ENCODE results near the gene EBF3. TPM values are rescaled to one million over a fixed set of nuclear protein-coding genes. Genes with fewer than 3 reads are reported as not detected.

The EBF3 gene
- total RNA-seq, 1 experiment from 2014 or later, result not detected

DNA sequence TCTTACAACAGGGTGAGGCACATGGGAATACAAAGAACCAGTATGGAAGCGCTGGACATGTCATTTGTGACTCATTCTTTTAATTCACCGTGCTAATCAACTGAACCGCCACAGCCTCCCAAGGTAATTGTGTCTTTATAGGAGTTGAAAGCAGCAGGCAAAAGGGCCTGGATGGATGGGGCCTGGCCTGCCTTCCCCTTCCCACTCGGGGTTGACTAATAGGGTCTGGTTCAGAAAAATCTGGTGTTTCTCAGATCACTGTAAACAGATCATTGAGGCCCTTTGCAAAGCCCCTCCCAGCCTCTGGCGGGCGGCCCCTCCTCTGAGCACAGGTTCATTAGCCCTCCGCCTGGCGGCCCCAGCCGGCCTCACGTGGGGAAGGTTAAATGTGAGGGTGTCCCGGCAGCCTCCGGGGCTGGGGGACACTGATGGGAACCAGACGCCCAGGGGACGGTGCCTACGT lies 100.8 kb downstream of the EBF3 start:
- Histone ChIP-seq H3K4me3 (ENCODE audit: low read length) (no peak overlapping the region), H3K79me2 (ENCODE audit: low read length) (no peaks in the 10 kb centered on the region), H3K27ac (ENCODE audit: low read length) (no peak overlapping the region), H2AFZ (ENCODE audit: low read length) (no peak overlapping the region), H3K4me2 (ENCODE audit: low read length) (no peak overlapping the region), H3K9me2 (replicated peaks; ENCODE audit: low read length) (no peaks in the 10 kb centered on the region), H3K27me3 (ENCODE audit: low read length) (peaks cover 23% of the 10 kb centered on the region), H3K36me3 (ENCODE audit: low read depth, low read length) (no peaks in the 10 kb centered on the region), H3K4me1 (ENCODE audit: insufficient read depth, low read length) (no peaks in the 10 kb centered on the region), H4K20me1 (ENCODE audit: low read length) (no peaks in the 10 kb centered on the region), H3K9ac (ENCODE audit: low read length) (no peak overlapping the region), H3F3A (ENCODE audit: low read length, unreplicated experiment) (no peaks in the 10 kb centered on the region), H3K9me3 (ENCODE audit: low read length) (no peaks in the 10 kb centered on the region)
- ChIA-PET CTCF (no interaction called here), POLR2A (ENCODE audit: unreplicated experiment) (no interaction called here)
- TF ChIP-seq EZH2phosphoT487 (IDR thresholded peaks at IDR 0.05; ENCODE audit: borderline replicate concordance, low read length), result no peak
- no peak for TF ChIP-seq EZH2 (IDR thresholded peaks at IDR 0.05; ENCODE audit: low read length, unreplicated experiment)
- TF ChIP-seq, protein P1, sequence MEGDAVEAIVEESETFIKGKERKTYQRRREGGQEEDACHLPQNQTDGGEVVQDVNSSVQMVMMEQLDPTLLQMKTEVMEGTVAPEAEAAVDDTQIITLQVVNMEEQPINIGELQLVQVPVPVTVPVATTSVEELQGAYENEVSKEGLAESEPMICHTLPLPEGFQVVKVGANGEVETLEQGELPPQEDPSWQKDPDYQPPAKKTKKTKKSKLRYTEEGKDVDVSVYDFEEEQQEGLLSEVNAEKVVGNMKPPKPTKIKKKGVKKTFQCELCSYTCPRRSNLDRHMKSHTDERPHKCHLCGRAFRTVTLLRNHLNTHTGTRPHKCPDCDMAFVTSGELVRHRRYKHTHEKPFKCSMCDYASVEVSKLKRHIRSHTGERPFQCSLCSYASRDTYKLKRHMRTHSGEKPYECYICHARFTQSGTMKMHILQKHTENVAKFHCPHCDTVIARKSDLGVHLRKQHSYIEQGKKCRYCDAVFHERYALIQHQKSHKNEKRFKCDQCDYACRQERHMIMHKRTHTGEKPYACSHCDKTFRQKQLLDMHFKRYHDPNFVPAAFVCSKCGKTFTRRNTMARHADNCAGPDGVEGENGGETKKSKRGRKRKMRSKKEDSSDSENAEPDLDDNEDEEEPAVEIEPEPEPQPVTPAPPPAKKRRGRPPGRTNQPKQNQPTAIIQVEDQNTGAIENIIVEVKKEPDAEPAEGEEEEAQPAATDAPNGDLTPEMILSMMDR (conservative IDR thresholded peaks at IDR 0.05; ENCODE audit: low read depth, low read length), result no peak
- no peak for ATAC-seq
- intact Hi-C loops (cut with micrococcal nuclease), result no loop called here
- no TSS peak for BruUV-seq (replicated peaks)
- no peak for DNase-seq

DNA sequence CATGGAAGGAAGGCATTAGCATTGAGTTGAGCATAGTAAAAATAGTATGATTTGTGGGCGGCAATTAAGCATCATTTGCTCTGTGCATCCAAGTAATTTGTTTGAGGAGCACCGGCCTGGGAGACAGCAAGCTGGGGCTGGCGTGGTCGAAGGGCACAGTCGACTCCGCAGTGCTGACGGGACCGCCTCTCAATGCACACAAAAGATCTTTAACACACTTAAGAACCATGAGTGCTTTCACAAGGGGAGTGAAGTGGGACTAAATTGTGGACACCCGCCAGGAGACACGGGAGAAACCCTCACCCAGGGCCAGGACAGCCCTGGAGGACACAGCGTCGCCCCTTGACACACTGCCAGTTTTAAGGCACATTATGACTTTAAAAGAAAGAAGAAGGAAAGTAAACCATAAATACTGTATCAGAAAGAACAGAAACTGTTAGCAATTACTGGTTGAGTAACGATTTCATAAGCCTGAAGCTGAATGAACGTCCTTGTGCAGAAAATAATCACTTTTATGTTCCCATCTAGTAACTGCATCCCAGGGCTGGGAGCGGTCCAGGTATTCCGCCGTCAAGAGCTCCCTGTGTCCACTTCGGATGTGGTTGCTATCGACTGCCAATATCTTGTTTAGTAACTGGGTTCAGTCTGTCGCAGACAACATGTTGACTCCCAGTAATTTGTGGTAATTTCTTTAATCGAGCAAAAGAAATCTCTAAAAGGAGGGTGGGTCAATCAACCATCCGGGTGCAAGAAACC lies 102.1 kb downstream of the EBF3 start:
- no peaks in the 10 kb centered on the region for H4K20me1 ChIP-seq (ENCODE audit: low read length)
- no peak overlapping the region for H3K9ac ChIP-seq (ENCODE audit: low read length)
- ChIA-PET POLR2A (ENCODE audit: unreplicated experiment) (no interaction called here), CTCF (no interaction called here)
- BruUV-seq (replicated peaks), result no TSS peak
- intact Hi-C loops (cut with micrococcal nuclease), result no loop called here
- H3K79me2 ChIP-seq (ENCODE audit: low read length), result no peaks in the 10 kb centered on the region
- H3K27ac ChIP-seq (ENCODE audit: low read length), result no peak overlapping the region
- no peaks in the 10 kb centered on the region for H3K9me3 ChIP-seq (ENCODE audit: low read length)
- no peak overlapping the region for H2AFZ ChIP-seq (ENCODE audit: low read length)
- H3K4me1 ChIP-seq (ENCODE audit: insufficient read depth, low read length), result no peaks in the 10 kb centered on the region
- DNase-seq, result no peak
- H3K4me2 ChIP-seq (ENCODE audit: low read length), result no peak overlapping the region
- H3K9me2 ChIP-seq (replicated peaks; ENCODE audit: low read length), result no peaks in the 10 kb centered on the region
- ATAC-seq, result no peak
- TF ChIP-seq EZH2phosphoT487 (IDR thresholded peaks at IDR 0.05; ENCODE audit: borderline replicate concordance, low read length) (no peak), EZH2 (IDR thresholded peaks at IDR 0.05; ENCODE audit: low read length, unreplicated experiment) (no peak)
- TF ChIP-seq, protein P1 (conservative IDR thresholded peaks at IDR 0.05; ENCODE audit: low read depth, low read length), result no peak
- no peaks in the 10 kb centered on the region for H3K36me3 ChIP-seq (ENCODE audit: low read depth, low read length)
- no peaks in the 10 kb centered on the region for H3F3A ChIP-seq (ENCODE audit: low read length, unreplicated experiment)
- no peak overlapping the region for H3K4me3 ChIP-seq (ENCODE audit: low read length)
- H3K27me3 ChIP-seq (ENCODE audit: low read length), result peaks cover 25% of the 10 kb centered on the region

DNA sequence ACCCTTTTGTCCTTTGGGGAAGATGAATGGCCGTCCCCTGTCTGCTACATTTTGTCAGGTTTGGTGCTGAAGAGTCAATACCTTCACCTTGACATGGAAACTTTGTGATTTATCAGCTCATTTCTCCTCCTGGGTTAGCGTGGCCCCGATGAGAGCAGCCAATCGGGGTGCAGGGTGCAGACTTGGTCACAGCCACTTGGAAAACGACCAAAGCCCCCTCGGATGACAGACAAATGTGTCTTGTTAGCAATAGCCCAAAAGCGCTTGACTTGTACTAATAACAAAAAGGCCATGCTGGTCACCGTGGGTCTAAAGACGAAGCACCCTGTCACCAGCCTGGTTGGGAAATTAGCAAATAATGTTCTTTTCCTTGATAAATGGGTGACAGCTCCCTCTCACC lies 103.7 kb downstream of the EBF3 start:
- ATAC-seq (no peak), DNase-seq (no peak)
- Histone ChIP-seq H3K27me3 (ENCODE audit: low read length) (peaks cover 32% of the 10 kb centered on the region), H3K4me3 (ENCODE audit: low read length) (no peak overlapping the region), H2AFZ (ENCODE audit: low read length) (no peak overlapping the region), H3K9ac (ENCODE audit: low read length) (no peak overlapping the region), H4K20me1 (ENCODE audit: low read length) (no peaks in the 10 kb centered on the region), H3K27ac (ENCODE audit: low read length) (no peak overlapping the region), H3K4me1 (ENCODE audit: insufficient read depth, low read length) (no peaks in the 10 kb centered on the region), H3F3A (ENCODE audit: low read length, unreplicated experiment) (no peaks in the 10 kb centered on the region), H3K79me2 (ENCODE audit: low read length) (no peaks in the 10 kb centered on the region), H3K36me3 (ENCODE audit: low read depth, low read length) (no peaks in the 10 kb centered on the region), H3K4me2 (ENCODE audit: low read length) (no peak overlapping the region), H3K9me2 (replicated peaks; ENCODE audit: low read length) (no peaks in the 10 kb centered on the region), H3K9me3 (ENCODE audit: low read length) (no peaks in the 10 kb centered on the region)
- ChIA-PET CTCF (no interaction called here), POLR2A (ENCODE audit: unreplicated experiment) (no interaction called here)
- no peak for TF ChIP-seq EZH2 (IDR thresholded peaks at IDR 0.05; ENCODE audit: low read length, unreplicated experiment)
- TF ChIP-seq EZH2phosphoT487 (IDR thresholded peaks at IDR 0.05; ENCODE audit: borderline replicate concordance, low read length), result no peak
- TF ChIP-seq, protein P1 (conservative IDR thresholded peaks at IDR 0.05; ENCODE audit: low read depth, low read length), result no peak
- intact Hi-C loops (cut with micrococcal nuclease), result no loop called here
- no TSS peak for BruUV-seq (replicated peaks)
